Uterus (tissue), 4 donors: ENCODE results near the gene SLC35E2B. TPM values are rescaled to one million over a fixed set of nuclear protein-coding genes. Genes with fewer than 3 reads are reported as not detected.
"Not testable (repeated sequence)": the region's sequence is repeated elsewhere in the genome, so short reads cannot be mapped to it uniquely, and the experiment has no call there.

Experiments used
- DNase-seq, 2 donors: peaks; one replicate each; pipeline ENCODE4 v3.0.0-alpha.2; 2019 to 2020
- H3K27ac ChIP-seq, 2 donors: fragments of 200-600 bp; sonication (generic); 1 replicate in 1 of 2; 2 replicates in 1 of 2; pipeline ENCODE4 v1.5.1; 2016 to 2018
- H3K27me3 ChIP-seq, 2 donors: fragments of 200-600 bp; sonication (generic); one replicate each; pipeline ENCODE4 v1.5.1; 2018 to 2019; ENCODE audit warnings: control low read depth in 1 of 2
- H3K36me3 ChIP-seq, 2 donors: fragments of 200-600 bp; sonication (generic); one replicate each; pipeline ENCODE4 v1.5.1; 2019; ENCODE audit warnings: control low read depth in 1 of 2
- H3K4me1 ChIP-seq, 2 donors: fragments of 200-600 bp; sonication (generic); one replicate each; pipeline ENCODE4 v1.5.1; 2018 to 2019; ENCODE audit warnings: control low read depth in 1 of 2
- H3K4me3 ChIP-seq, 2 donors: fragments of 200-600 bp; sonication (generic); 1 replicate in 1 of 2; 2 replicates in 1 of 2; pipeline ENCODE4 v1.5.1; 2018 to 2019; ENCODE audit warnings: mild to moderate bottlenecking in 1 of 2
- H3K9me3 ChIP-seq, 2 donors: fragments of 200-600 bp; sonication (generic); one replicate each; pipeline ENCODE4 v1.5.1; 2019; ENCODE audit warnings: control low read depth in 1 of 2
- POLR2A ChIP-seq, 2 donors: fragments of 450-650 bp; IDR thresholded peaks; one replicate each; pipeline ENCODE4 v1.6.1; 2016; ENCODE audit warnings: antibody characterized with exemption in 2 of 2, mild to moderate bottlenecking in 1 of 2, moderate library complexity in 1 of 2
- intact Hi-C: fragments of 100-400 bp; cut with DNase I; formaldehyde crosslinking; loops from one replicate; pipeline ENCODE4 v1.15.1; 2023; ENCODE audit warnings: low total_unique reads
- total RNA-seq, 4 donors: library from RNA; depleted of rRNA in 3 of 4; stranded (reverse); fragments of >200 nt in 3 of 4; gene quantifications; one replicate each; pipeline versions ENCODE4 v1.1.0 to v1.2.4, GENCODE V29; 2014 to 2023
- TF ChIP-seq, protein P1 (sequence below), 4 experiments: fragments of 200-600 bp in 2 of 4; fragments of 450-650 bp in 2 of 4; sonication (generic) in 2 of 4; IDR thresholded peaks; one replicate each; pipeline ENCODE4 v1.5.1; 2016 to 2019; ENCODE audit warnings: antibody characterized with exemption in 4 of 4, mild to moderate bottlenecking in 2 of 4, moderate library complexity in 1 of 4
- donor health status: DM: yes; HTN: yes; CAD: no.

Gene SLC35E2B
- 10 to 100 TPM; 19.1 to 59.2 (median 52.5) TPM for total RNA-seq

DNA sequence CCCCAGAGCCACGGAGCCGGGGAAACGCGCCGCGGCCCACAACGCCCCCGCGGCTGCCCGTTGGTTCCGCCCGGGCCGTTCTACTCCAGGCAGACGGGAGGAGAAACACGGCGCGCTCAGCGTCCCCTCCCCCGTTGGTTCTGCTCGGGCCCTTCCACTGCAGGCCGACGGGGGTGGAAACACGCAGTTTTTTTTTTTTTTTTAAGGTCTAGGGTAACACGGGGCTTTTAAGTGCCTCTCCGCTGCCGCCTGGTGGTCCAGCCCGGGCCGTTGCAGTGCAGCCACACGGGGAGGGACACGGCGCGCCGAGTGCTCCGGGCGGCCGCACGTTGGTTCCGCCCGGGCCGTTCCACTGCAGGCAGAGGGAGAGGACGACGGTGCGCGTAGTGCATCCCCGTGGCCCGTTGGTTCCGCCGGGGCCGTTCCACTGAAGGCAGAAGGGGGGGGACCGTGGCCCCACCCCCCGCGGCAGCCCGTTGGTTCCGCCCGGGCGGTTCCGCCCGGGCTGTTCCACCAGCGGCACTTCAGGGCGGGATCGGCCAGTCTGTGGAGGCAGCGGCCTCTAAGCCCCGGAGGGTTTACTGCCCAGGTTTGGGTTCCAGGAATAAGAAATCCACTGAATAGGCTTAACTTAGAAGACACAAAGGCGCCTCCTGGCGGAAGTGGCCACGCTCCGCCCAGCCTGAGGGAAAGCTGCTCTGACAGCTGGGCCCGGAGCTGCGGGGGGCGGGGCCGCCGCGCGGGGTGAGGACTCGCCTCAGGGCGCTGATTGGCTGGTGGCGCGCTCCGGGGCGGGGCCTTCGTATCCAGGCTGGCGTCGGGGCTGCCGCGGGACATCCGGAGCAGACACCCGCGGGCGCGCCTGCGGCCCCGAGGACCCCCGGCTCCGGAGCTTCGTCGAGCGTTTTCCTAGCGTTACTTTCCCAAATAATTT, at the start of gene SLC35E2B:
Gene SLC35E2B, minus strand, starts transcription at position 82 of the 934 bp plus-strand sequence. CDS start 16,096 bp downstream, outside the sequence.
- DNase-seq: peak; percentile 86 to 89
- H3K27me3 ChIP-seq, H3K36me3 ChIP-seq, intact Hi-C loops, H3K9me3 ChIP-seq, H3K4me1 ChIP-seq: not testable (repeated sequence)
- TF ChIP-seq, protein P1, sequence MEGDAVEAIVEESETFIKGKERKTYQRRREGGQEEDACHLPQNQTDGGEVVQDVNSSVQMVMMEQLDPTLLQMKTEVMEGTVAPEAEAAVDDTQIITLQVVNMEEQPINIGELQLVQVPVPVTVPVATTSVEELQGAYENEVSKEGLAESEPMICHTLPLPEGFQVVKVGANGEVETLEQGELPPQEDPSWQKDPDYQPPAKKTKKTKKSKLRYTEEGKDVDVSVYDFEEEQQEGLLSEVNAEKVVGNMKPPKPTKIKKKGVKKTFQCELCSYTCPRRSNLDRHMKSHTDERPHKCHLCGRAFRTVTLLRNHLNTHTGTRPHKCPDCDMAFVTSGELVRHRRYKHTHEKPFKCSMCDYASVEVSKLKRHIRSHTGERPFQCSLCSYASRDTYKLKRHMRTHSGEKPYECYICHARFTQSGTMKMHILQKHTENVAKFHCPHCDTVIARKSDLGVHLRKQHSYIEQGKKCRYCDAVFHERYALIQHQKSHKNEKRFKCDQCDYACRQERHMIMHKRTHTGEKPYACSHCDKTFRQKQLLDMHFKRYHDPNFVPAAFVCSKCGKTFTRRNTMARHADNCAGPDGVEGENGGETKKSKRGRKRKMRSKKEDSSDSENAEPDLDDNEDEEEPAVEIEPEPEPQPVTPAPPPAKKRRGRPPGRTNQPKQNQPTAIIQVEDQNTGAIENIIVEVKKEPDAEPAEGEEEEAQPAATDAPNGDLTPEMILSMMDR (IDR thresholded peaks at IDR 0.05): peak in 3 of 4 experiments; percentile 12 to 35 (median 12)
- Histone ChIP-seq H3K4me3 (peak within 1 kb of the TSS; percentile 58 to 69), H3K27ac (peak within 1 kb of the TSS; percentile 85 to 91)

DNA sequence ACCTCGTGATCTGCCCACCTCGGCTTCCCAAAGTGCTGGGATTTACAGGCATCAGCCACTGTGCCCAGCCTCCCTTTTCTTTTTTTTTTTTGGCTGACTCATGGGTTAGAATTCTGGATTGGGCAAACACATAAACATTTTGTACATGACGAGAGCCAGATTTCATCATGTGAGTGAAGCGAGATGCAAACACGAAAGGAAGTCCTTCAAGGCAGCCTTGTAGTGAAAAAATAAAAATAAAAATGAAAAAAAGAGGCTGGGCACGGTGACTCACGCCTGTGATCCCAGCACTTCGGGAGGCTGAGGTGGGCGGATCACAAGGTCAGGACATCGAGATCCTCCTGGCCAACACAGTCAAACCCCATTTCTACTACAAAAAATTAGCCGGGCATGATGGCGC, 48.4 kb upstream of the SLC35E2B start:
- H3K27ac ChIP-seq: peak overlapping the region; percentile 79 to 89
- H3K36me3 ChIP-seq, intact Hi-C loops, H3K4me3 ChIP-seq, H3K9me3 ChIP-seq, H3K27me3 ChIP-seq, H3K4me1 ChIP-seq: not testable (repeated sequence)
- peak; percentile 52 to 70 for DNase-seq

DNA sequence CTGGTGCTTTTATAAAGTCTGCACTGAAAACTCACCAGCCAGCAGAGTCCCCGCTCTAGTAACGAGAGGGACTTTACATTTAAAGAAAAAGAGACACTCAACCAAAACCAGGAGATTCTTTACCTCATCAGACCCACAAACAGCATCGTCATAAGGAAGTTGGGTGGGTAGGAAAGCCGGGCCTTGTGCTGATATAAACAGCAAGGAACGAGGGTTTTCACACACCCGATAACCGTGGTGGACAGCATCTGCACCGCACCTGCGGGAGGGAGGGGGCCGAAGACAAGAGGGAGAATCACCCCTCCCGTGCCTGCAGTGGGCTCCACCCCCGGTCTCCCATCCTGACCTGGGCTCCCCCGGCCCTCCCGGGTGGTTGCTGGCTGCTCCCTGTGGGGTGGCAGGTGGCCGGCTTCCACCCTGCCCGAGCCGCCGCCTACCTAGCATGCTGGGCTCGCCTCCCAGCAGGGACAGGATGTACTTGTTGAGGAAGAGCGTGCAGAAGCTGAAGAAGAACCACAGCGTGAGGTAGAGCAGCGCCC, 46.3 kb upstream of the SLC35E2B start:
- peak in 1 of 2 donors; percentile 3 for DNase-seq
- H3K36me3 ChIP-seq, H3K27ac ChIP-seq, H3K9me3 ChIP-seq, H3K4me3 ChIP-seq, H3K27me3 ChIP-seq, intact Hi-C loops, H3K4me1 ChIP-seq: not testable (repeated sequence)

DNA sequence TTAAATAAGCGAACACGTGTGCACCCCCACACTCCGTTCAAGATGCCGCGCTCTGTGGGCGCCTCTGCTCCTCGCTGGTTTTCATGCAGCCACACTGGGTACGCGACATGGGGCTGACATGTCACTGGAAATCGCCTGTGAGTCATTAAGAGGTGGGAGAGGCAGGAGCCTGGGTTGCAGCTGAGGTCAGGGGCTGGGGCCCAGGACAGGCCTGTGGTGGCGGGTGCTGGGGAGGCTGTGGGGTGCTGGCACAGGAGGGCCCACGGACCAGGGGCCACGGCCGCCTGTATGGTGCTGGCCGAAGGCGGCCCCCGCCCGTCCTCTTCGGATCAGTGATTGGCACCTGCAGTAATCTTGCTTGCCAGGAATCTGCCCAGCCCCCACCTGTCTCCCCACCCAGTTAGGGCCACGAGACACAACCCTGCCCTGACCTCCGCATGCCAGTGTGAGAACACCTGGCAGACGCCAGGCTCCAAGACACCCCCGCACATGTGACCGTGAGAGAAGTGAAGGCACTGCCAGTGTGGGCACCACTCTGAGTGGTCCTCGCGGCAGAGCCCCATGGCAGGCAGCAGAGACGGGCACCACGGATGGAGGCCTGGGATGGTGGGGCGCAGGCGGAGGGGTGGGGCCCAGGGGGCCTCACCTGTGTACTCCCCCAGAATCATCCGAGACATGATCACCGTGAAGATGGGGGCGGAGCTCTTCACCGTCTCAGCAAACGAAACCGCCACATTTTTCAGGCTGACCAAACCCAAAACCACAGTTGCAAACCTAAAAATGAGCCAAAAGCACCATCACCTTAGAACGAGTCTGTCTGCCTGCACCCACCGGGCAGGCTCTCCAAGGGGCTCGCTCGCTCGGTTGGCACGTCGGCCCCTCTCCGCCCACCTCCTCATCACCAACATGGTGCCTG, 45.3 kb upstream of the SLC35E2B start:
- intact Hi-C loops, H3K4me3 ChIP-seq, H3K27ac ChIP-seq, H3K9me3 ChIP-seq, H3K27me3 ChIP-seq, H3K36me3 ChIP-seq, H3K4me1 ChIP-seq: not testable (repeated sequence)
- peak in 1 of 2 donors; percentile 18 for DNase-seq

DNA sequence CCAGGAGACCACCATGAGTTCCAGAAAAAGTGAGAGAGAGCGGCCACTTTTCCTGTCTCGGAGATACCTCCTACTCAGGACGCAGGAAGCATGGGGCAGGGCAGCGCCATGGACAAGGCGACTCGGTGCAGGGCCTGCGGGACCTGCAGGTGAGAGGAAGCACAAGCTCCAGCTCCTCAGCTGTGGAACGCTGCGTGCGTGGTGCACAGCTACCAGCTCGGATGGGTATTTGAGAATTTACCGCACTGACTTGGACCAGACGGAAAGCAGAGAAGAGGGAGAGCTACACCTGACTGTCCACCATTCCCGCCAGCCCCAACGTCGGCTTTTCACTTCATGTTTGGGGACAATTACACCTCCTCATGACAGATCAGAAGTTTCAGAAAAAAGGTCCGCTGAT, 39.8 kb upstream of the SLC35E2B start:
- TF ChIP-seq, protein P1 (IDR thresholded peaks at IDR 0.05): no peak
- TF ChIP-seq POLR2A (IDR thresholded peaks at IDR 0.05): no peak
- Histone ChIP-seq H3K4me1 (no peaks in the 10 kb centered on the region), H3K4me3 (no peak overlapping the region), H3K27ac (no peak overlapping the region), H3K9me3 (no peaks in the 10 kb centered on the region), H3K36me3 (no peaks in the 10 kb centered on the region), H3K27me3 (no peaks in the 10 kb centered on the region)
- peak in 1 of 2 donors; percentile 3 for DNase-seq
- intact Hi-C loops: no loop called here

DNA sequence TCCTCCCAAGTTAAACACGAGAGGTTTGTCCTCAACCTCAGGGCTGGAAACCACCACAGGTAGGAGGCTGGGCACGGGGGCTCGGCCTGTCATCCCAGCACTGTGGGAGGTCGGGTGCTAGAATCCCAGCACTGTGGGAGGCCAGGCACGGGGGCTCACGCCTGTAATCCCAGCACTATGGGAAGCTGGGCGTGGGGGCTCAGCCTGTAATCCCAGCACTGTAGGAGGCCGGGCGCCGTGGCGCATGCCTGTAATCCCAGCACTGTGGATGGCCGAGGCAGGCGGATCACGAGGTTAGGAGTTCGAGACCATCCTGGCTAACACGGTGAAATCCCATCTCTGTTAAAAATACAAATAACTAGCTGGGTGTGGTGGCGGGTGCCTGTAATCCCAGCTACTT, 38.3 kb upstream of the SLC35E2B start:
- intact Hi-C loops: no loop called here
- no peaks in the 10 kb centered on the region for H3K27me3 ChIP-seq
- no peaks in the 10 kb centered on the region for H3K36me3 ChIP-seq
- peak in 1 of 2 donors; percentile 7 for DNase-seq
- no peaks in the 10 kb centered on the region for H3K4me1 ChIP-seq
- H3K9me3 ChIP-seq: no peaks in the 10 kb centered on the region
- H3K4me3 ChIP-seq: no peak overlapping the region
- no peak for TF ChIP-seq POLR2A (IDR thresholded peaks at IDR 0.05)
- TF ChIP-seq, protein P1 (IDR thresholded peaks at IDR 0.05): no peak
- H3K27ac ChIP-seq: no peak overlapping the region

DNA sequence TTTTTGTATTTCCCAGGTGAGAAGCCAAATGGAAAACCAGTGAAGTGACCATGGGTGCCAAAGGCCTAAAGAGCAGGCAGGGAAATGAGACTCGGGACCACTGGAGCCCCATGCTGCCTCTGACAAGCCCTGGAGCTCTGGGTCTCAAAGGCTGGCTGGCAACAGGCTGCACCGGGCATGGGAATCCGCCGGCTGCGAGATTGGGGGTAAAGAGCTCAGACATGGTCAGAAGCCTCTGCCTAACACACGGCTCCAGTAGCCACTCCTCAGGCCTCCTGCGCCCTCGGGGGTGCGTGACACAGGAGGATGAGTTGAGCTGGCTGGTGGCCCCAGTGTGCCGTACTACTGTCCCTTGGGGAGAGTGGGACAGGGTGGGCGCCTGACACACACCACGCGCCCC, 37.6 kb upstream of the SLC35E2B start:
- H3K4me3 ChIP-seq, H3K9me3 ChIP-seq, H3K27me3 ChIP-seq, H3K27ac ChIP-seq, intact Hi-C loops, H3K4me1 ChIP-seq, H3K36me3 ChIP-seq: not testable (repeated sequence)
- DNase-seq: peak in 1 of 2 donors; percentile 10

DNA sequence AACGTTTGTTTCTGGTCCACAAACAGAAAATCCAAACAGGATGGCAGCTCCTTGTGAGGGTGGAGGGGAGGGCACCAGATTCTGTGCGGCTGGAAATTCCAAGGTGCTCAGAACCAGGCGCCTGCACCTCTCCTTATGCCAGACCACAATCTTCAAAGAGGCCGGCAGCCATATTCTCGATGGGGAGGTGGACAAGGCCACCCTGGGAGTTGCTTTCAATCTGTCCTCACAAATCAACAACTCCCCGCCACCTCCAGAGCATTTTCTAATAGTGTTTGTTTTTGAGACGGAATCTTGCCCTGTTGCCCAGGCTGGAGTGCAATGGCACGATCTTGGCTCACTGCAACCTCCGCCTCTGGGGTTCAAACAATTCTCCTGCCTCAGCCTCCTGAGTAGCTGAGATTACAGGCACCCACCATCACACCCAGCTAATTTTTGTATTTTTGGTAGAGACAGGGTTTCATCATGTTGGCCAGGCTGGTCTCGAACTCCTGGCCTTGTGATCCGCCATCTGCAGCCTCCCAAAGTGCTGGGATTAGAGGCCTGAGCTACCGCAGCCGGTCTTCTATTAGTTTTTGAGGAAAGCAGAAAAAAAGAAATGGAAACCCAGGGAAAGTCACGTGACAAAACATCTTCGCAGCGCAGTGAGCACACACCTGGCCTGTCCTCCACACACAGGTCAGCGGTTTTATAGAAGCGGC, 36.7 kb upstream of the SLC35E2B start:
- H3K4me1 ChIP-seq, H3K27me3 ChIP-seq, H3K4me3 ChIP-seq, intact Hi-C loops, H3K9me3 ChIP-seq, H3K36me3 ChIP-seq: not testable (repeated sequence)
- peak in 1 of 2 donors; percentile 12 for DNase-seq
- peak overlapping the region in 1 of 2 donors; percentile 70 for H3K27ac ChIP-seq
